GM10266 (cell line): Measurements from ENCODE around the gene TMEM121.

ENCODE experiments used
- DNase-seq: peaks from one replicate; pipeline ENCODE4 v3.0.0; 2012; ENCODE audit errors: extremely low spot score
- CTCF ChIP-seq: IDR thresholded peaks from 2 replicates; pipeline ENCODE4 v1.5.1; 2012; ENCODE audit warnings: mild to moderate bottlenecking, low read depth; ENCODE audit not compliant: control insufficient read depth, insufficient read depth; ENCODE audit errors: missing control alignments

TMEM121 gene

GRCh38 chr14:105528586-105529318, 2.4 kb downstream of the TMEM121 start:
- DNase-seq = peak; percentile 69
- TF ChIP-seq CTCF = no peak

- no peak for DNase-seq
- TF ChIP-seq CTCF = no peak
Measured at GRCh38 chr14:105529319-105529568, 2.9 kb downstream of the TMEM121 start.

GRCh38 chr14:105529569-105530284, 3.3 kb downstream of the TMEM121 start:
- no peak for TF ChIP-seq CTCF

DNA sequence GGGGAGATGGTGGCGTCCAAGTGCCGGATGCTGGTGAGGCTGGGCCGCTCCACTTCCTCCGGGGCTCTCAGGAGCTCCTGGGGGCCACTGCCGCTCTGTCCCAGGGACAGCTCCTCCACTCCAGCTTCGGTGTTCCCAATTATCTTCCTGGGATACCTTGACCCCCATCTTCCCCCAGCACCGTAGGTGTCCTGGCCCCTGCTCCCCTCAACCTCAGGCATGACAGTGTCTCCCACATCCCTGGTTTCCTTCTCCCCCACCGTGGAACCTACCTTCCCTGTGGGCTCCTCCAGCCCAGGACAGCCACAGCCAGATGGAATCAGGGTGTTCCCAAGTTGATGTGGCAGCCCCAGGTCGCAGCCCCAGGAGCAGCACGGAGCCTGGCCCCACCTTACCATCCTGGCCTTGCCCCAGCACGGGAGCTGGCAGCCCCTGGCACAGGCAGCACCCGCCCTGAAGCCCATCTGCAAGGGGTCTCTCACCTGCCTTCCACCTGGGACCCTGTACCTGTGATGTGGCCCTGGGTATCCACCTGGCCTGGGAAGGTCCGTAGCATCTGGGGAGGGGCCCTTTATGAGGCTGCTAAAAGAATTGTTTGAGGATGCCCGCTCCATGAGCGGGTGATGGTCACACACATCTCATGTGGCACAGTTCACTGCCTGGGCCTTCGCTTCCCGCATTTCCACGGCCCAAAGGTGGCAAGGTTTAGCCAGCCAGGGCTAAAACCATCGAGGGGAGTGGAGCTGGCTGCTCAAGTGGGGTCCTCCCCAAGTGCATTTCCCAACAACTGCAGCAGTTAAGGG, 4.1 kb downstream of the TMEM121 start:
- no peak for TF ChIP-seq CTCF
- DNase-seq = no peak

More at GRCh38 chr14:105529569-105530284, 3.3 kb downstream of the TMEM121 start:
- peak; percentile 73 for DNase-seq

- no peak for TF ChIP-seq CTCF
- DNase-seq = no peak
Measured at GRCh38 chr14:105531088-105531893, 4.9 kb downstream of the TMEM121 start.

- no peak for DNase-seq
- no peak for TF ChIP-seq CTCF
Measured at GRCh38 chr14:105531894-105532623, 5.7 kb downstream of the TMEM121 start.
